HL-60 (cell line): ENCODE data around the gene MESD.

Experiments used
- CTCF ChIP-seq: IDR thresholded peaks from one replicate; pipeline ENCODE4 v1.5.1; 2011; ENCODE audit warnings: low read length, control low read depth, inconsistent platforms; ENCODE audit not compliant: insufficient read depth
- GABPA ChIP-seq: IDR thresholded peaks from 2 replicates; pipeline ENCODE4 v1.6.1; 2012; ENCODE audit warnings: low read depth
- POLR2AphosphoS5 ChIP-seq: IDR thresholded peaks from 2 replicates; pipeline ENCODE4 v1.6.1; 2012; ENCODE audit warnings: low read depth
- REST ChIP-seq: IDR thresholded peaks from 2 replicates; pipeline ENCODE4 v1.6.1; 2012; ENCODE audit warnings: low read depth; ENCODE audit not compliant: insufficient replicate concordance

GRCh38 chr15:80958818-80959495 lies 30.7 kb downstream of the MESD start:
- no peak for TF ChIP-seq POLR2AphosphoS5
- TF ChIP-seq CTCF, result no peak
- TF ChIP-seq REST, result no peak
- TF ChIP-seq GABPA, result no peak
